GDM1 (cell line): ENCODE data around the gene SLC37A2.
"Not testable (repeated sequence)": the region's sequence is repeated elsewhere in the genome, so short reads cannot be mapped to it uniquely, and the experiment has no call there.

Source experiments
- DNase-seq: peaks from one replicate; lab custom pipeline; 2025; lab: John Stamatoyannopoulos, UW

The SLC37A2 gene

GRCh38 chr11:125084057-125084416, 20.9 kb downstream of the SLC37A2 start:
- DNase-seq: no peak

DNA sequence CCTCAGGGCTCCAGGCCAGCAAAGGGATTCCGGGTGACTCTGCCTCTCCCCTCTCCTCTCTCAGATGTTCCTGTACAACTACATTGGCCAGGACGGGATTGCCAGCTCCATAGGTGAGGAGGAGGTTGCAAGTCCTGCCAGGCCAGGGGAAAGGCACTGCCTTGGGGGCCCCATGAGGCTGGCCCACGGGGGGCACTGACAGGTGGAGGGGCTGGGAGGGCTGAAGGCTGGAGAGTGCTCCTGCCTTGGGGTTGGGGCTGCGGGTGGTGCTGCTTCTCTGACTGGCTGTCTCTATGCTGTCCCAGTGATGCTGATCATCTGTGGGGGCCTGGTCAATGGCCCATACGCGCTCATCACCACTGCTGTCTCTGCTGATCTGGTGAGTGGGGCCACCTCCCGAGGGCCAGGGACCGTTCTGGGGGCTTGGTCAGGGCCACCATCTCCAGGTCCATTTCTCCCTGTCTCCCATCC, 21.7 kb downstream of the SLC37A2 start:
- DNase-seq: no peak

DNA sequence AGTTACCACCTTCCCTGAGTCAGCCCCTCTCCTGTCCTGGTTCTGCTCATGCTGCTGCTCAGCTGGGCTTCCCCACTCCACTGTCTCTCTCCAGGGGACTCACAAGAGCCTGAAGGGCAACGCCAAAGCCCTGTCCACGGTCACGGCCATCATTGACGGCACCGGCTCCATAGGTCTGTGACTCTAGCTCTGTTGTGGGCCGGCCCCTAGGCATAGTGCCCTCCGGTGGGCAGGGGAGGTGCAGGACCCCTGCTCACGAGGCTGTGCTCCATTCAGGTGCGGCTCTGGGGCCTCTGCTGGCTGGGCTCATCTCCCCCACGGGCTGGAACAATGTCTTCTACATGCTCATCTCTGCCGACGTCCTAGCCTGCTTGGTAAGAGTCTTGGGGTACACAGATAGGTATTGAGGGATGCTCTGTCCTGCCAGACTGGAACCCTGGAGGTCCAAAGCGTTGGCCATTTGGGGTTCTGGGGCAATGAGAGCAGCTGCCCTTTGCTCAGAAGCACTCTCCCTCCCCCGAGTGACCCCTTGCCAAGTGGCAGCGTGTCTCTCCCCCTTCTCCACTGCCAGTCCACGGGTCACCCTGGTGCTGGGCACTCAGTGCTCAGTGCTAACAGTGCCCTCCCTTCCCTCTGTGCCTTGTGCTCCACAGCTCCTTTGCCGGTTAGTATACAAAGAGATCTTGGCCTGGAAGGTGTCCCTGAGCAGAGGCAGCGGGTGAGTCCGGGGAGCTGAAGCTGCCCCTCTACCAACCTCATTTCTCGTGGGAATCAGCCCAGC, 22.4 kb downstream of the SLC37A2 start:
- DNase-seq: no peak

DNA sequence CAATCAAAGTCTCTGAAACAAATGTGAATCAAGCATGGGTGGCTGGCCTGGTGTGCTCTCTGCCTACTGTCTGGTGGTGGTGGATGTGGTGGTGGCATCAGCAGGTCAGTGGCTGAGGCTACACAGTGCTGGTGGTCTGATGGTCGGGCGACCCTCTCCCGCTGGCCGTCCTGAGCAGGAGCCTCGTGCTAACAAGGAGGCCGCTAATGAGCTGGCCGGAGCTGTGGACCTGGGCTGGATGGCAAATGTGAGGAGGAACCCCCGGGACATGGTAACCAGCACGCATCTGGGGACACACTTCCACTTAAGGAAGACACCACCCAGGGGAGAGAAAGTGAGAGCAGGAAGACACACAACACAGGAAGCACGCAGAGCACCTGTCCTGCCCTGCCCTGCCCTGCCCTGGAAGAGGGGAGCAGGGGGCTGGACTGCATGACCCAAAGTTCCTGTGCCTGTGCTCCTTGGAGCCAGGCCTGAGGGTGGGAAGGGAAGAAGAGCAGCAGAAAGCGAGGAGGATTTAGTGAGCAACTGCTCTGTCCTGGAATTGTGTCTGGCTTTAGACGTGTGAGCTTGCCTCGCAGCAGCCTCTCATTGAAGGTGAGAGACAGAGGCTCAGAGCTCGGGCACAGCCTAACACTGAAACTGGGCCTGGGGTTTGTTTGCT, 23.7 kb downstream of the SLC37A2 start:
- DNase-seq: no peak

- no peak for DNase-seq
Observed at GRCh38 chr11:125088123-125088522, 25.0 kb downstream of the SLC37A2 start.

DNA sequence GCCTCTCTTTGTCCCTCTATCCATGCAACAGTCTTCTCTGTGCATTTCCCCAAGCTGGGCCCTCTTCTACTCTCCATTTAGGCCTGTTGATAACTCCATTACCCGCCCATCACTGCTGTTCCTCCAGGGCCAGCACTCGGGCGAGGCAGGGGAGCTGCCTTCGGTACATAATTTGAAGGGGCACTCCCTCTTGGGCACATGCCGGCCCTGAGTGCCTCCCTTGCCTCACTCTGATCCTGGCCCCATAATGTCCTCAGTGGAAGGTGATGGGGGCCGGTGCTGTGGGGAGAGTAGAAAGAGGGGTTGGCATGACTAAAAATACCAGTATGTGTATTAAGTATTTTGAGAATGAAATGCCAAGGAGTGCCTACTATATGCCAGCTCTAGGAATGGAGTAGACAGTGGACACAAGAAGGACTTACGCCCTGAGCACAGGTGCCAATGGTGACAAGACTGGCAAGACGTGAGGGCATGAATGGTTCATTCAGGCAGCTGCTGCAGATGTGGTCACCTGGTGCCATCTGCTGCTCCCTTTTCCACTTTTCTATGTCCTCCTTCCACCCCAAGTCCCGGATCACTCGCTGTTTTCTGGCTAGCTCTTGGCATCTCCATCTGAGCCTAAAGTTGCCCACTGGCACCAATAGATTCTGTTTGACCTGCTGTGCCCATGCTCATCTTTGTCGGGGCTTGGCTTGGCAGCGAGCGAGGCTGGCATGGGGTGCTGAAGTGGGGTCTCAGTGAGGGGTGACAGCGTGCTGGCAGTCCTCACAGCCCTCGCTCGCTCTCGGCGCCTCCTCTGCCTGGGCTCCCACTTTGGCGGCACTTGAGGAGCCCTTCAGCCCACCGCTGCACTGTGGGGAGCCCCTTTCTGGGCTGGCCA, 25.7 kb downstream of the SLC37A2 start:
- no peak for DNase-seq

- not testable (repeated sequence) for DNase-seq
Observed at GRCh38 chr11:125089481-125089880, 26.4 kb downstream of the SLC37A2 start.

DNA sequence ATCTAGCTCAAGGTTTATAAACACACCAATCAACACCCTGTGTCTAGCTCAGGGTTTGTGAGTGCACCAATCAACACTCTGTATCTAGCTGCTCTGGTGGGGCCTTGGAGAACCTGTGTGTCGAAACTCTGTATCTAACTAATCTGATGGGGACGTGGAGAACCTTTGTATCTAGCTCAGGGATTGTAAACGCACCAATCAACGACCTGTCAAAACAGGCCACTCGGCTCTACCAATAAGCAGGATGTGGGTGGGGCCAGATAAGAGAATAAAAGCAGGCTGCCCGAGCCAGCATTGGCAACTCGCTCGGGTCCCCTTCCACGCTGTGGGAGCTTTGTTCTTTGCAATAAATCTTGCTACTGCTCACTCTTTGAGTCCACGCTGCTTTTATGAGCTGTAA, 27.0 kb downstream of the SLC37A2 start:
- not testable (repeated sequence) for DNase-seq

DNA sequence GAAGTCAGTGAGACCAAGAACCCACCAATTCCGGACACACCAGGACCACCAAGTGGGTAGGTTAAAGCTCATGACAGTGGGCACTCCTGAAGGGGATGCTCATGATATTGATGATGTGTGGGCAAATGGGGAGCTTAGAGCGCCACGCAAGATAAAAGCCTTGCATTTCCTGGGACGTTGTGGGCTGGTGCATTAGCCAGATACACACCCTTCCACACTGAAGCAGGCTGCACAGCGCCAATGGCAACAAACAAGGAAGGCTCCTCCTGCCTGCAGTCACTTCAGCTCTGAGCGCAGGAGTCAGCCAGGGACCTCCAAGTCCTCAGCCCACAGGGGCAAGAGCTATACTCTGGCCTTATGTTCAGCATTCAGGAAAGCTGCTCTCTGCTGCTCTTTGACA, 27.7 kb downstream of the SLC37A2 start:
- no peak for DNase-seq

- peak; percentile 41 for DNase-seq
Observed at GRCh38 chr11:125091247-125091876, 28.3 kb downstream of the SLC37A2 start.

DNA sequence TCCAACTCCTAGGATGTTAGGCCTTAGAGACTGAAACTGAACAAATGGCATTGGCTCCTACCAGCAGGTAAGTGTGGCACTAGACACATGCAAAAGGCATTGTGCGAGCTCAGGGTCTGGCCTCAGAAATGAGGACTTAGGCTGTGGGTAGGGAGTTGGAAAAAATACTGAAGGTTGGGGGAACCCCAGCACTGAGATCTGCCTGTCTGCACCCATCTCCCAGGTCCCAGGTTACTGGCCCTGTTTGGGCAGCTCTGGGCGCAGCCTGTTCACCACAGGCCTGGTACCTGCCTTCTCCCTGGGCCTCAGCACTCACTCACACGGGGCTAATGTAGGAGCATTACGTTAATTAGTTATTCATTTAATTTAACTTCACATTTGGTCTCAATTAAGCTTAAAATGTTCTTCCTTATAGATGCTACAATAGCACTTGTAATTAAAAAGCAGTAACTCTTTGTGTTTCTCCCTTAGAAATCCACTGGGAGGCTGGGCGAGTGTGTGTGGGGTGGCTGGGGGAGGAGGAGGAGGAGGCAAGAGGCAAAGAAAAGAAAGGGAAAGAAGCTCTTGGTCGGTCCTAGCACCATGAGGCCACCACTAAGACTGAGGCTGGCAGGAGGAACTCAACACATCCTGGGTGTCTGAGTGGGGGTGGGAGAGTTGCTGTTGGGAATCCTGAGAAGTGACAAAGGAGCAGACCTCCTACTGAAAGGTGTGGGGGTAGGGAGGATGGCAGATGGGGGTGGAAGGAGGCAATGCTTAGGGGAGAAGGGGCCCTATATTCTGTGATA, 29.0 kb downstream of the SLC37A2 start:
- no peak for DNase-seq

DNA sequence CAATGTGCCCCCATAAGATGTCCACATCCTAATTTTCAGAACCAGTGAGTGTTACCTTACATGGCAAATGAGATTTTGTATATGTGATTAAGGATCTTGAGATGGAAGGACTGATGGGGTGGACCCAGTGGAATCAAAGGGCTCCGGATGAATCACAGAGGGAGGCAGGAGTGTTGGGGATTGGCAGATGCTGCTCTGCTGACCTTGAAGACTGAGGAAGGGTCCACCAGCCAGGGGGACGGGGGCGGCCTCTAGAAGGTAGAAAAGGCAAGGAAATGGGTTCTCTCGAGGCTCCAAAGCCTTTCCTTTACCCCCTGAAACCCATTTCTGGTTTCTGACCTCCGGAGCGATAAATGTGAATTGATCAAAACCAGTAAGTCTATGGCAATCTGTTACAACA, 29.6 kb downstream of the SLC37A2 start:
- no peak for DNase-seq

- no peak for DNase-seq
Observed at GRCh38 chr11:125093502-125093901, 30.4 kb downstream of the SLC37A2 start.

DNA sequence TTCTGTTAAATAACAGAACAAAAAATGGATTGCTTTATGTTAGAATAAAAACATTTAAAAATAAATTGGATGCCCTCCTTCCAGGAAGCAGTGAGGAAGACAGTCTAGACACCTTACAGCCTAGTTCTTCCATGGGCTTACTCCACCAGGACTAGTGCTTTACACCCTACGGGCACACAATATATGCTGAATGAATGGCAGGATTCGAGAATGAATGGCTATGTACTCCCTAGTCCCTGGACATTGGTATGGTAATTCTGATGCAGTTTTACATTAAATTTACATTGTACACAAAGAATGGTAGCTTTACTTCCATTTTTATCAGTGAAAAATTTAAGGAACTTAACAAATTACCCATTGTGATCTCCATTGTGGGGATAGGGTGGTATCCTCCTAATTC, 31.6 kb downstream of the SLC37A2 start:
- no peak for DNase-seq

DNA sequence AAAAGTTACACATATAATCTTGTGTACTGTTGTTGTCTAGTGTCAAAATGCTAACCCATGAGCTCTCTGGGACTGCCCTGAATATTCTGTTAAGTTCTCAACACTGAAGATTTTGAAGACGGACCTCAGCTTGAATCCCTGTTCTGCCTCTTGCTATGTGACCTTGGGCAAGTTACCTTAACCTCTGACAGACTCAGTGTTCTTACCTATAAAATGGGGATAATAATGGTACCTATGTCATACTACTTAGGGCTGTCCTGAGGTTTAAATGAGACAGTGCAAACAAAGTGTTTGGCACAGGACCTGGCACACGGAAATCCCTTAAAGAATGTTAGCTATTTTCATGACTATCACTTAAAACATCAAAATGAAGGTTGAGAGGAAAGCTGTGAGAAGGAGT, 37.0 kb downstream of the SLC37A2 start:
- DNase-seq: no peak

- no peak for DNase-seq
Observed at GRCh38 chr11:125101596-125101995, 38.5 kb downstream of the SLC37A2 start.

- DNase-seq: no peak
Observed at GRCh38 chr11:125102025-125102424, 38.9 kb downstream of the SLC37A2 start.

- no peak for DNase-seq
Observed at GRCh38 chr11:125102510-125102909, 39.4 kb downstream of the SLC37A2 start.

DNA sequence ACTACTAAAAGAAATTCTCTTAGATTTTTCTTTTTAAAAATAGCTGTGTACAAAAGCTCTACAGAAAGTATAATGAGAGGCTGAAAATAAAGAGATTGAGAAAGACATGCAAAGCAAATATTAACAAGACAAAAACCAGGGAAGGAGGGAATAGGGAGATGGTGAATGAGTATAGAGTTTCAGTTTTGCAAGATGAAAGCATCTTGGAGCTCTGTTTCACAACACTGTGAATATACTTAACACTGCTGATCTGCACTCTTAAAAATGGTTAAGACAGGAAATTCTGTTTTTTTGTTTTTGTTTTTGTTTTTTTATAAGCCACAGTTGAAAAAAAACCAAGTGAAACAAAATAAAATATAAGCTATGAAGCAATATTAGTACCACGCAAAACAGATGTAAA, 42.8 kb downstream of the SLC37A2 start:
- DNase-seq: no peak

- DNase-seq: no peak
Observed at GRCh38 chr11:125108469-125108868, 45.4 kb downstream of the SLC37A2 start.

DNA sequence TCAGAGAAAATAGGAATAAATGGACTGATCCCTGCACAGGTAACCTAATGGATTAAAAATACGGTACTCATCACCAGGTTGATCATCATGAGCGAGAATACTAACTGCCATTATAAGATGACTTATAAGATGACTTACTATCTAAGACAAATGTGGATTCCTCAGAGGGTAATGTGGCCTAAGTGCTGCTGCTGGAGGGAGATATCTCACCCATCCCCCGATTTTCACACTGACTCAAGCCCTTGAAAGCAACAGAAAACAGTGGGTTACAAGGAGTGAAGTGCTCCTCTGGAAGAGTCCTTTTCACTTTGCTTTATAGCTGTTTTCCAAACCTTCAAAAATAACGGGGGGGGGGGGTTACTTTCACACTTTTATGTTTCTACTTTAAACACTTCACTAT, 47.4 kb downstream of the SLC37A2 start:
- DNase-seq: no peak
